ENCODE measurements around the gene DPEP2NB. TPM values are rescaled to one million over a fixed set of nuclear protein-coding genes. Genes with fewer than 3 reads are reported as not detected.
"Not testable (repeated sequence)": the region's sequence is repeated elsewhere in the genome, so short reads cannot be mapped to it uniquely, and the experiment has no call there.

The DPEP2NB gene
- total RNA-seq, 1 donor from 2014 or later: not detected

GRCh38 chr16:67995423-67995822, 20.3 kb downstream of the DPEP2NB start:
- Mint-ChIP-seq H3K36me3 (ENCODE audit: insufficient read depth) (no peaks in the 10 kb centered on the region), H3K27me3 (peaks cover 4% of the 10 kb centered on the region), H3K9me3 (ENCODE audit: low read depth) (no peaks in the 10 kb centered on the region), H3K27ac (no peak overlapping the region), H3K4me3 (ENCODE audit: low read depth) (no peak overlapping the region), H3K4me1 (ENCODE audit: low read depth) (no peaks in the 10 kb centered on the region)
- DNase-seq (ENCODE audit: low spot score, unreplicated experiment): no peak
- no peak for TF ChIP-seq CTCF (IDR thresholded peaks at IDR 0.05; ENCODE audit: unreplicated experiment)

GRCh38 chr16:67994040-67994408, 21.7 kb downstream of the DPEP2NB start:
- not testable (repeated sequence) for H3K4me1 Mint-ChIP-seq (ENCODE audit: low read depth); H3K36me3 Mint-ChIP-seq (ENCODE audit: insufficient read depth); H3K9me3 Mint-ChIP-seq (ENCODE audit: low read depth); H3K27me3 Mint-ChIP-seq; DNase-seq (ENCODE audit: low spot score, unreplicated experiment); H3K27ac Mint-ChIP-seq; H3K4me3 Mint-ChIP-seq (ENCODE audit: low read depth)

GRCh38 chr16:67993207-67994039, 22.3 kb downstream of the DPEP2NB start:
- no peaks in the 10 kb centered on the region for H3K36me3 Mint-ChIP-seq (ENCODE audit: insufficient read depth)
- DNase-seq (ENCODE audit: low spot score, unreplicated experiment): peak; percentile 74
- H3K27me3 Mint-ChIP-seq: peaks cover 4% of the 10 kb centered on the region
- peak; percentile 99 for TF ChIP-seq CTCF (IDR thresholded peaks at IDR 0.05; ENCODE audit: unreplicated experiment)
- H3K4me3 Mint-ChIP-seq (ENCODE audit: low read depth): no peak overlapping the region
- H3K4me1 Mint-ChIP-seq (ENCODE audit: low read depth): no peaks in the 10 kb centered on the region
- H3K27ac Mint-ChIP-seq: no peak overlapping the region
- H3K9me3 Mint-ChIP-seq (ENCODE audit: low read depth): no peaks in the 10 kb centered on the region

- no peak for TF ChIP-seq CTCF (IDR thresholded peaks at IDR 0.05; ENCODE audit: unreplicated experiment)
- H3K4me3 Mint-ChIP-seq (ENCODE audit: low read depth): no peak overlapping the region
- no peak for DNase-seq (ENCODE audit: low spot score, unreplicated experiment)
Measured at GRCh38 chr16:67992661-67993206, 23.0 kb downstream of the DPEP2NB start.

GRCh38 chr16:67990018-67990386, 25.7 kb downstream of the DPEP2NB start:
- Mint-ChIP-seq H3K4me3 (ENCODE audit: low read depth) (no peak overlapping the region), H3K9me3 (ENCODE audit: low read depth) (no peaks in the 10 kb centered on the region), H3K27ac (no peak overlapping the region), H3K36me3 (ENCODE audit: insufficient read depth) (no peaks in the 10 kb centered on the region), H3K27me3 (peaks cover 4% of the 10 kb centered on the region), H3K4me1 (ENCODE audit: low read depth) (peaks cover 9% of the 10 kb centered on the region)
- no peak for DNase-seq (ENCODE audit: low spot score, unreplicated experiment)
- TF ChIP-seq CTCF (IDR thresholded peaks at IDR 0.05; ENCODE audit: unreplicated experiment): no peak

More at GRCh38 chr16:67992661-67993206, 23.0 kb downstream of the DPEP2NB start:
- Mint-ChIP-seq H3K36me3 (ENCODE audit: insufficient read depth) (no peaks in the 10 kb centered on the region), H3K9me3 (ENCODE audit: low read depth) (no peaks in the 10 kb centered on the region), H3K4me1 (ENCODE audit: low read depth) (peaks cover 2% of the 10 kb centered on the region), H3K27me3 (peaks cover 4% of the 10 kb centered on the region), H3K27ac (no peak overlapping the region)
